Esophagus muscularis mucosa (tissue), 4 donors: ENCODE data around the gene DYDC2. TPM values are rescaled to one million over a fixed set of nuclear protein-coding genes. Genes with fewer than 3 reads are reported as not detected.

Experiments
- DNase-seq: peaks from one replicate; pipeline ENCODE4 v3.0.0-alpha.2; 2017; ENCODE audit errors: extremely low spot score
- H3K27ac ChIP-seq, 4 donors: fragments of 200-600 bp; sonication (generic); replicated peaks in 1 of 4; 1 replicate in 3 of 4; 2 replicates in 1 of 4; pipeline ENCODE4 v1.5.1; 2016 to 2019; ENCODE audit warnings: mild to moderate bottlenecking in 1 of 4
- H3K27me3 ChIP-seq, 4 donors: fragments of 200-600 bp; sonication (generic); one replicate each; pipeline versions ENCODE4 v1.5.1 to v1.6.0; 2016 to 2019
- H3K36me3 ChIP-seq, 4 donors: fragments of 200-600 bp; sonication (generic); one replicate each; pipeline ENCODE4 v1.5.1; 2016 to 2019
- H3K4me1 ChIP-seq, 4 donors: fragments of 200-600 bp; sonication (generic); one replicate each; pipeline ENCODE4 v1.5.1; 2016 to 2019
- H3K4me3 ChIP-seq, 4 donors: fragments of 200-600 bp; sonication (generic); 1 replicate in 2 of 4; 2 replicates in 2 of 4; pipeline ENCODE4 v1.5.1; 2016 to 2019; ENCODE audit warnings: mild to moderate bottlenecking in 4 of 4, moderate library complexity in 1 of 4
- H3K9me3 ChIP-seq, 4 donors: fragments of 200-600 bp; sonication (generic); 1 replicate in 3 of 4; 2 replicates in 1 of 4; pipeline ENCODE4 v1.5.1; 2016 to 2019
- EP300 ChIP-seq: sonication (generic); formaldehyde crosslinking; IDR thresholded peaks from one replicate; pipeline ENCODE4 v1.6.1; 2017; ENCODE audit warnings: antibody characterized with exemption
- POLR2A ChIP-seq: fragments of 450-650 bp; IDR thresholded peaks from one replicate; pipeline ENCODE4 v1.6.1; 2017; ENCODE audit warnings: antibody characterized with exemption, moderate library complexity, mild to moderate bottlenecking, low read depth
- POLR2AphosphoS5 ChIP-seq, 2 donors: sonication (generic); formaldehyde crosslinking; IDR thresholded peaks; one replicate each; pipeline ENCODE4 v1.6.1; 2017; ENCODE audit warnings: antibody characterized with exemption in 2 of 2
- WGBS: methylation state at CpG from one replicate; pipeline ENCODE4 v1.1.5; 2018; 5-methylcytosine and 5-hydroxymethylcytosine counted together
- intact Hi-C: fragments of 100-400 bp; cut with DNase I; formaldehyde crosslinking; loops from one replicate; pipeline ENCODE4 v1.15.1; 2023
- total RNA-seq, 4 donors: library from RNA; depleted of rRNA; stranded (reverse); fragments of >200 nt; gene quantifications; one replicate each; pipeline versions ENCODE4 v1.1.0 to v1.2.1, GENCODE V29; 2016
- TF ChIP-seq, protein P1 (sequence below), 3 experiments: fragments of 200-600 bp in 2 of 3; fragments of 450-650 bp in 1 of 3; sonication (generic) in 2 of 3; IDR thresholded peaks; one replicate each; pipeline ENCODE4 v1.5.1; 2017 to 2019; ENCODE audit warnings: antibody characterized with exemption in 3 of 3, mild to moderate bottlenecking in 2 of 3, moderate library complexity in 1 of 3

Gene DYDC2, protein sequence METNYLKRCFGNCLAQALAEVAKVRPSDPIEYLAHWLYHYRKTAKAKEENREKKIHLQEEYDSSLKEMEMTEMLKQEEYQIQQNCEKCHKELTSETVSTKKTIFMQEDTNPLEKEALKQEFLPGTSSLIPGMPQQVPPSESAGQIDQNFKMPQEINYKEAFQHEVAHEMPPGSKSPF
- not detected for total RNA-seq

DNA sequence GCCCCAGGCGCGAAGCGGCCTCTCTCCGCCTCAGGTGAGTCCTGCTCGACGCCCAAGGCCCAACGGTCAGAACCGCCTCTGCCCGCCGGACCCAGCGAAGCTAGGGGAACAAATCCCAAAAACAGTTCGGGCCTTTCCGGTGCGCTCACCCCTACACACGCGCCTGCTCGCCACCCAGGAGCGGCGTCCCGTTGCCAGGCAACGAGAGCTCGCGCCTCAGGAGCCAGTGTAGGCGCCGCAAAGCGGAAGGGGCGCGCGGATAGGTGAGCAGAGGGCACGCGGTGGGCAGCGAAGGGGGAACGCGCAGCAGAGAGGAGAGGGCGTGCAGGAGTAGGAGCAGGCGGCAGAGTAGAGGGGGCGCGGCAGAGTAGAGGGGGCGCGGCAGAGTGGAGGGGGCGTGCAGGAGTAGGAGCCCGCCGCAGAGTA, at the start of gene DYDC2, which contains the start of gene DYDC1:
DYDC2 (plus strand) TSS at position 219 of the 426 bp plus-strand sequence. CDS start 5,663 bp downstream, outside the sequence.
DYDC1 (minus strand) TSS at position 193 of the 426 bp plus-strand sequence. CDS start 4,154 bp downstream, outside the sequence.
- intact Hi-C loops, result no loop called here
- no peak for DNase-seq

DNA sequence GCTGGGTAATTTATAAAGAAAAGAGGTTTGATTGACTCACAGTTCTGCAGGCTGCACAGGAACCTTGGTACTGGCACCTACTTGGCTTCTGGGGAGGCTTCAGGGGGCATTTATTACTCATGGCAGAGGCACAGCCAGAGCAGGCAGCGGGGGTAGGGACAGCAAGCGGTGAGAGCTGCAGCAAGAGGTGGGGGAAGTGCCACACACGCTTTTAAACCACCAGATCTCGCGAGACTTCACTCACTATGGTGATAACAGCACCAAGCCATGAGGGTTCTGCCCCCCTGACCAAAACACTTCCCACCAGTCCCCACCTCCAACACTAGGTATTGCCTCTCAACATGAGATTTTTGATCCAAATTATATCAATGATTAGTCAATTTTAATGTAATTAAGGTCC, 43.1 kb upstream of the DYDC2 start:
- Histone ChIP-seq H3K27ac (no peak overlapping the region), H3K4me1 (no peaks in the 10 kb centered on the region), H3K4me3 (no peak overlapping the region), H3K36me3 (no peaks in the 10 kb centered on the region), H3K27me3 (no peaks in the 10 kb centered on the region), H3K9me3 (no peaks in the 10 kb centered on the region)
- DNase-seq, result no peak
- 93% methylated on average over 5 of the region's 5 CpGs for WGBS
- TF ChIP-seq POLR2A (no peak), POLR2AphosphoS5 (IDR thresholded peaks at IDR 0.05) (no peak), EP300 (no peak)
- TF ChIP-seq, protein P1, sequence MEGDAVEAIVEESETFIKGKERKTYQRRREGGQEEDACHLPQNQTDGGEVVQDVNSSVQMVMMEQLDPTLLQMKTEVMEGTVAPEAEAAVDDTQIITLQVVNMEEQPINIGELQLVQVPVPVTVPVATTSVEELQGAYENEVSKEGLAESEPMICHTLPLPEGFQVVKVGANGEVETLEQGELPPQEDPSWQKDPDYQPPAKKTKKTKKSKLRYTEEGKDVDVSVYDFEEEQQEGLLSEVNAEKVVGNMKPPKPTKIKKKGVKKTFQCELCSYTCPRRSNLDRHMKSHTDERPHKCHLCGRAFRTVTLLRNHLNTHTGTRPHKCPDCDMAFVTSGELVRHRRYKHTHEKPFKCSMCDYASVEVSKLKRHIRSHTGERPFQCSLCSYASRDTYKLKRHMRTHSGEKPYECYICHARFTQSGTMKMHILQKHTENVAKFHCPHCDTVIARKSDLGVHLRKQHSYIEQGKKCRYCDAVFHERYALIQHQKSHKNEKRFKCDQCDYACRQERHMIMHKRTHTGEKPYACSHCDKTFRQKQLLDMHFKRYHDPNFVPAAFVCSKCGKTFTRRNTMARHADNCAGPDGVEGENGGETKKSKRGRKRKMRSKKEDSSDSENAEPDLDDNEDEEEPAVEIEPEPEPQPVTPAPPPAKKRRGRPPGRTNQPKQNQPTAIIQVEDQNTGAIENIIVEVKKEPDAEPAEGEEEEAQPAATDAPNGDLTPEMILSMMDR (IDR thresholded peaks at IDR 0.05), result no peak
- intact Hi-C loops, result no loop called here

More for the DNA sequence above, at the start of gene DYDC2, which contains the start of gene DYDC1:
- Histone ChIP-seq H3K9me3 (no peaks in the 10 kb centered on the region), H3K36me3 (no peaks in the 10 kb centered on the region), H3K4me3 (peak within 1 kb of the TSS; percentile 42 to 47 (median 46)), H3K27ac (no peak within 1 kb of the TSS), H3K27me3 (peaks cover 0 to 55% (median 22%) of the 10 kb centered on the region in 4 donors), H3K4me1 (peaks cover 12 to 18% (median 15%) of the 10 kb centered on the region in 4 donors)
- 0% methylated on average over 11 of the region's 43 CpGs for WGBS
- TF ChIP-seq POLR2A (no peak), EP300 (no peak), POLR2AphosphoS5 (IDR thresholded peaks at IDR 0.05) (no peak)
- TF ChIP-seq, protein P1 (IDR thresholded peaks at IDR 0.05), result no peak

DNA sequence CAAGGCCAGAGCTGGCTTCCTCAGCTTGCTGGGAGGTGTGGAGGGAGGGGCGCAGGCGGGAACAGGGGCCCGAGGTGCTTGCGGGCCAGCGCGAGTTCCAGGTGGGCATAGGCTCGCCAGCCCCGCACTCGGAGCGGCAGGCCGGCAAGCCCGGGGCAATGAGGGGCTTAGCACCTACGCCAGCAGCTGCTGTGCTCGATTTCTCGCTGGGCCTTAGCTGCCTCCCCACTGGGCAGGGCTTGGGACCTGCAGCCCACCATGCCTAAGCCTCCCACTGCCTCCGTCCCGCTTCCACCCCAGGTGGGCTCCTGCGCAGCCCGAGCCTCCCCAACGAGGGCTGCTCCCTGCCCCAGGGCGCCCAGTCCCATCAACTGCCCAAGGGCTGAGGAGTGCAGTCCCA, 41.2 kb upstream of the DYDC2 start:
- 95% methylated on average over 4 of the region's 21 CpGs for WGBS
- H3K27me3 ChIP-seq, result no peaks in the 10 kb centered on the region
- no peak overlapping the region for H3K27ac ChIP-seq
- intact Hi-C loops, result no loop called here
- DNase-seq, result no peak
- H3K4me1 ChIP-seq, result no peaks in the 10 kb centered on the region
- no peaks in the 10 kb centered on the region for H3K9me3 ChIP-seq
- H3K36me3 ChIP-seq, result no peaks in the 10 kb centered on the region
- TF ChIP-seq POLR2A, result no peak
- no peak for TF ChIP-seq POLR2AphosphoS5 (IDR thresholded peaks at IDR 0.05)
- no peak overlapping the region for H3K4me3 ChIP-seq

DNA sequence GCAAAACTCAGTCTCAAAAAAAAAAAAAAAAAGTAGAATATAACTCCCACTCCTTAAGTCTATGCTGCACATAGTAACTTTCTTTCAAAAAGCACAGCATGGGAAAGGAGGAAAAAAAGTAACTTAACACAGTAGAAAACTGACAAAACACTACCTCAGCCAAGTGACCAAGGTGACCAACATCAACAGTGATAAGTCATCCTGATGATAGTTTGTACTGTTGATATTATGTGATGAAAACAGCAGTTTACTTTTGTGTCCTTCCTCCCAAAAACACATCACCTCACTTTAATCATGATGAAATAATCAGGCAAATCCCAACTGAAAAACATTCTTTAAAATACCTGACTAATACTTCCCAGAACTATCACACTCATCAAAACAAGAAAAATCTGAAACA, 37.8 kb upstream of the DYDC2 start:
- no peak for DNase-seq
- intact Hi-C loops, result no loop called here
- H3K36me3 ChIP-seq, result no peaks in the 10 kb centered on the region

DNA sequence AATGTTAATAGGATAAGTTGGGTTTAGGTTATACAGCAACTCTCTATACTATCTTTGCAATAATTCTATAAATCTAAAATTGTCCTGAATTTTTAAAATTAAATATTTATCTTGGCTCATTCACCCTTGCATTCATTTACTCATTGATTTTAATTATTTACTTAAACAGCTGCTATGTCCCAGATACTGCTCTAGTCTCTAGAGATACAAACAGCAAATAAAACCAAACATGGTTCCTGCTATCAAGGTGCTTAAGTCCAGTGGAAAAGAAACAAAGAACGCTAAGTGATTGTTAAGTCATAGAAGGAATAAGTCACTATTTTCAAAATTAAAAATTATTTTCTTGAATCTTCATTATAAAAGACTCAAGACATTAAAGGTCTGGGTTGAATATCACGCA, 37.3 kb upstream of the DYDC2 start:
- Histone ChIP-seq H3K4me3 (no peak overlapping the region), H3K9me3 (no peaks in the 10 kb centered on the region), H3K36me3 (no peaks in the 10 kb centered on the region), H3K4me1 (no peaks in the 10 kb centered on the region), H3K27me3 (peaks cover 0 to 4% (median 0%) of the 10 kb centered on the region in 4 donors), H3K27ac (no peak overlapping the region)
- TF ChIP-seq, protein P1 (IDR thresholded peaks at IDR 0.05), result no peak
- TF ChIP-seq POLR2A, result no peak
- no peak for TF ChIP-seq EP300
- no peak for TF ChIP-seq POLR2AphosphoS5 (IDR thresholded peaks at IDR 0.05)
- no peak for DNase-seq
- WGBS, result 85% methylated on average over 2 of the region's 2 CpGs
- intact Hi-C loops, result no loop called here

More for the DNA sequence above, 37.8 kb upstream of the DYDC2 start:
- no peak overlapping the region for H3K27ac ChIP-seq
- TF ChIP-seq POLR2A, result no peak
- TF ChIP-seq POLR2AphosphoS5 (IDR thresholded peaks at IDR 0.05), result no peak
- TF ChIP-seq, protein P1 (IDR thresholded peaks at IDR 0.05), result no peak
- TF ChIP-seq EP300, result no peak
- H3K9me3 ChIP-seq, result no peaks in the 10 kb centered on the region
- H3K4me1 ChIP-seq, result no peaks in the 10 kb centered on the region
- H3K4me3 ChIP-seq, result no peak overlapping the region
- H3K27me3 ChIP-seq, result peaks cover 0 to 4% (median 0%) of the 10 kb centered on the region in 4 donors
